ENCODE measurements around the gene EML5.
A peak's percentile ranks its signal among the peaks of the same experiment; 100 is the strongest.
"Not testable (repeated sequence)": the region's sequence is repeated elsewhere in the genome, so short reads cannot be mapped to it uniquely, and the experiment has no call there.

The EML5 gene

DNA sequence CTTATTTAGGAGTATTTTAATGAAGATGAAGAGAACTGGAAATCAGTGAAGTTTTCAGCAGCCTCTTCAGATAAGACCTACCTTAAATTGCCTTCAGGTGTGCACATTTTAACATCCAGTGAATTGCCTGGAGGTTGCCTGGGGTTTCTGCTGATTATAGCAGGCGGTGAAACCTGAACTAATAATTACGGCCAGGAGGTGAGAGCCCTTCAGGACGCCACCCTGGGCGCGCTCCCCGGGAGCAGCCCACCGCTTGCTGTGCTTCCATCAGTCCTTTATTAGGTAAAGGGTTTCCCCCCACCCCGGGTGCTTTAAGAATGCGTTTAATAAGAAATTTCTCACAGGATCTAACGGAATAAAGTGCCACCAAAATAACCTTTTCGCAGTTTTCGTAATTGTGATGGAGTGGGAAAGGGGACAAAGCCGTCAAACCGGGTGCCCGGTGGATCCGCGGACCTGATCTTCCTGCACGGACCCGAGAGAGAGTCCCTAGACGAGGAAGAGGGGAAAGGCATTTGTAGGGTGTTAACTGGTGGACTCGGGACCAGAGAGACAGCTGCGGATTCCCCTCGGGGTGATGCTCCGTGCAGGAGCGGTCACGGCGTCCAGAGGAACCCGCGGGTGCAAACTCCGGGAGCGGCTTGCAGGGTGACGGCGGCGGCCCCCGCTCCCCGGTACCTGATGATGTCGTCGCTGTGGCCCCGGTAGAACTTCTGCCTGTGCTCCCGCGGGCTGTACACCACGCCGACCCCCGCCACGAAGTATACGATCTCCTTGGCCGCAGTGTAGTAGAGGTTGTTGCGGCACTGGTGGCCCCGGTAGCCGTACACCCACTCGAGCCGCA, 902 bp downstream of the EML5 start:
- no peaks in the 10 kb centered on the region for H3K36me3 Mint-ChIP-seq (ENCODE audit: insufficient read depth)
- peaks cover 4 to 14% of the 10 kb centered on the region in 2 donors for H3K4me1 Mint-ChIP-seq (ENCODE audit: low read depth in 2 of 2)
- H3K27ac Mint-ChIP-seq, result peak overlapping the region in 1 of 2 donors; percentile 84
- H3K4me3 Mint-ChIP-seq, result peak overlapping the region; percentile 80 to 86
- ATAC-seq (replicated peaks) (no peak), DNase-seq (no peak)
- H3K27me3 Mint-ChIP-seq, result no peaks in the 10 kb centered on the region
- no peaks in the 10 kb centered on the region for H3K9me3 Mint-ChIP-seq

DNA sequence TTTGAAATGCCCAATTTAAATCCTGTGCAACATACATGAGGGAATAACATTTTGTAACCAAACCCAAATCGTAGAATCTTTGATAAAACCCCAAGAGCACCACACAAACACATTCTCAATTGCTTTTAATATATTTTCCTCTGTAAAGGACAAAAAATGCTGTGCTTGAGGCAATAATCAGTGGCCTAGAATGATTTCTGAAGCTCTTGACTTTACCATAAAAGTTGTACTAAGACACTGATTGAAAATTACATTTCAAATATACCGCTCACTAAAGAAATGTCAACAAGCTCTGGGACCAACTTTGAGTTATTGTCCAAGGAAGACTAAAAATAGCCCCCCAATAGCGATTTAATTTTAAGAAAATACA, 1.5 kb downstream of the EML5 start:
- Mint-ChIP-seq H3K4me3 (peak overlapping the region; percentile 80 to 86), H3K27ac (peak overlapping the region in 1 of 2 donors; percentile 84), H3K4me1 (ENCODE audit: low read depth in 2 of 2) (peaks cover 4 to 14% of the 10 kb centered on the region in 2 donors), H3K9me3 (no peaks in the 10 kb centered on the region), H3K27me3 (no peaks in the 10 kb centered on the region), H3K36me3 (ENCODE audit: insufficient read depth) (no peaks in the 10 kb centered on the region)
- no peak for DNase-seq
- ATAC-seq (replicated peaks), result no peak

DNA sequence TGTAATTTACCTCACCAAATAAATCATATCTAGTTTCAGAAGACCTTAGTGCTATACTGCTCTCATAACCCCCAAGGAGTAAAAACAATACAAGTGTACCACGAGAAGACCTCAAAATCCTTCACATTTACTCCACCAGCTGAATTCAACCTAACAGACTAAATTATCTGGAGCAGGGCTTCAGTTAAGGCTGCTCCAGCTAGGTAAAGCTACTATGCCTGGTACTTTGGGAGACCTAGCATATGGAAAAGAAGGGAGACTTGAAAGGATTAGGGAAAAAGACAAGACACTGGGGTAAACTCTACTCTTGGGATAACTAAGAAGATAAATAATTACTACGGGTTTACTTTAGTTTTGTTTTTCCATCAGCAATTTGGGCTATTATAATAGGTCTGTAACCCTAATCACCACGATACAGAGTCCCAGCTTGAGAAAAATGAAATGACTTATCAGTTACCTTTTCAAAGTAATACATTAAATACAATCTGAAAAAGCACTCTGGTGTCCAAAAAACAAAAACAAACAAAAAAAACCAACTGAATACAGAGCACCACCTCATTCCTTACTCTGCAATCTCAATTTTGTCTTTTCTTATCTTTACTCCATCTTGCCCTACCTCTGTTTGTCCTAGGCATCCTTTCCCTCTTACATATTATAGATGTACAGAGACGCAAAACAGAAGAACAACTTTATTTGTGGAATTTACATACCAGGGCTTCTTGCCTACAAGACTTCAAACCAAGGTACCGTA, 2.1 kb downstream of the EML5 start:
- no peaks in the 10 kb centered on the region for H3K36me3 Mint-ChIP-seq (ENCODE audit: insufficient read depth)
- peak overlapping the region in 1 of 2 donors; percentile 84 for H3K27ac Mint-ChIP-seq
- peaks cover 0 to 5% of the 10 kb centered on the region in 2 donors for H3K27me3 Mint-ChIP-seq

DNA sequence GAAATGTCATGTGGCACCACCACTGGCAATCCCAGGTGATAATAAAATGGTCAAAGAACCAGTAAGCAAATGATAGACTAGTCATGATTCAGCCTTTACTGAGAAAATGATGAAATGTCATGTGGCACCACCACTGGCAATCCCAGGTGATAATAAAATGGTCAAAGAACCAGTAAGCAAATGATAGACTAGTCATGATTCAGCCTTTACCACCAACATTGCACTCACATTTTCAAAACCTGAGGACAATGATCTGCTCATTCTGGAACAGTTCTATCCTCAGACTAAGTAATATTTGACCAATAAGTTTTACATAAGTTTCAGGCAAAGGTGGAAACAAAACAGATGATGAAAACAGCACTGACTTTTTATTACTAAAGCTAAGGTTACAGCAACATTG, 3.2 kb downstream of the EML5 start:
- ATAC-seq (replicated peaks); H3K27ac Mint-ChIP-seq; H3K4me3 Mint-ChIP-seq; H3K9me3 Mint-ChIP-seq; H3K36me3 Mint-ChIP-seq (ENCODE audit: insufficient read depth); DNase-seq: not testable (repeated sequence)
- peaks cover 4 to 17% of the 10 kb centered on the region in 2 donors for H3K4me1 Mint-ChIP-seq (ENCODE audit: low read depth in 2 of 2)
- peaks cover 0 to 13% of the 10 kb centered on the region in 2 donors for H3K27me3 Mint-ChIP-seq

More for the DNA sequence above, 2.1 kb downstream of the EML5 start:
- Mint-ChIP-seq H3K4me1 (ENCODE audit: low read depth in 2 of 2) (peaks cover 4 to 14% of the 10 kb centered on the region in 2 donors), H3K9me3 (no peaks in the 10 kb centered on the region), H3K4me3 (peak overlapping the region; percentile 80 to 86)
- no peak for DNase-seq
- ATAC-seq (replicated peaks), result no peak

DNA sequence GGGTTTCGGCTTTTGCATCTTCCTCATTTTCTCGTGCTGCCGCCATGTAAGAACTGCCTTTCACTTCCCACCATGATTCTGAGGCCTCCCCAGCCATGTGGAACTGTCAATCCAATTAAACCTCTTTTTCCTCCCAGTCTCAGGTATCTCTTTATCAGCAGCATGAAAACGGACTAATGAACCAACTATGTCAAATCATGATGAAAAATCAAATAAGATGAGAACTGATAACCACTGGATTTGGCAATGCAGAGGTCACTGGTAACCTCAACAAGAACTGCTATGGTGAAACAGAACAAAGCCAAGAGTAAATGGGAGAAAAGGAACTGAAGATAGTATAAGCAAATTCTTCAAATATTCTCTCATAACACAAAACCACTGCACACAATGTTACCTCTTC, 6.0 kb downstream of the EML5 start:
- H3K36me3 Mint-ChIP-seq (ENCODE audit: insufficient read depth), result peaks cover 2% of the 10 kb centered on the region
- H3K4me3 Mint-ChIP-seq, result no peak overlapping the region
- no peak overlapping the region for H3K27ac Mint-ChIP-seq
- no peak for ATAC-seq (replicated peaks)
- peaks cover 0 to 19% of the 10 kb centered on the region in 2 donors for H3K27me3 Mint-ChIP-seq
- H3K9me3 Mint-ChIP-seq, result peaks cover 2 to 10% of the 10 kb centered on the region in 2 donors
- DNase-seq, result no peak
- H3K4me1 Mint-ChIP-seq (ENCODE audit: low read depth in 2 of 2), result peaks cover 4 to 13% of the 10 kb centered on the region in 2 donors

DNA sequence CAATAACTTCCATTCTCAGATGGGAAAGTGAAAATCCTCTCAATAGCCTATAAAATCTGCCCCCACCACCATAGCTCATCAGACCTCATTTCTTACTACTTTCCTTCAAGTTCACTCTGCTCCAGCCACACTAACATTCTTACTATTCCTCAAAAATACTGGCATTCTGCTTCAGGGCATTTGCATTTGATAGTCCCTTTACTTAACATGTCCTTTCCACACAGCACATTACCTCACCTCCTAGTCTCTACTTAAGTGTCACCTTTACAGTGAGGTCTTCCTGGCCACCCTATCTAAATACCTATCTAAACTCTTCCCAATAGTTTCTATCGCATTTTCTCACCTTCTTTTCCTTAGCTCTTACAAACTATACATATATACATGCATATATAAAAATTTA, 6.8 kb downstream of the EML5 start:
- no peak overlapping the region for H3K4me3 Mint-ChIP-seq
- H3K4me1 Mint-ChIP-seq (ENCODE audit: low read depth in 2 of 2), result peaks cover 4 to 5% of the 10 kb centered on the region in 2 donors
- H3K9me3 Mint-ChIP-seq, result peaks cover 2 to 10% of the 10 kb centered on the region in 2 donors
- H3K36me3 Mint-ChIP-seq (ENCODE audit: insufficient read depth), result peaks cover 2% of the 10 kb centered on the region
- ATAC-seq (replicated peaks) (no peak), DNase-seq (no peak)
- H3K27ac Mint-ChIP-seq, result no peak overlapping the region
- peaks cover 0 to 19% of the 10 kb centered on the region in 2 donors for H3K27me3 Mint-ChIP-seq

DNA sequence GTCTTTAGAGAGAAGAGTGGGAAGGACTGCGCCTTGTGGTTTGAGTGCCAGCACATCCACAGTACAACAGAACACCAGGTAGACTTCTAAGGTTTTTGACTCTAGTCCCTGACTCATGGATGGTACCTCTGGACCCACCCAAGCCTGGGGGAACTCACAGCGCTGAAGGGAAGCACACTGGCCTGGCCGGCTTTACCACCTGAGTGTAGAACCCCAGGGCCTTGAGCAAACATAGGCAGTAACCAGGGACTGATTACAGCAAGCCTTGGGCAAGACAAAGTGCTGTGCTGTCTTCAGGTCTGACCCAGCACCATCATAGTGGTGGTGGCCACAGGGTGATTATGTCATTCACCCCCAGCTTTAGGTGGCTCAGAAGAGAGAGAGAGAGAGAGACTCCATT, 17.2 kb downstream of the EML5 start:
- ATAC-seq (replicated peaks) (no peak), DNase-seq (no peak)
- peaks cover 0 to 15% of the 10 kb centered on the region in 2 donors for H3K27me3 Mint-ChIP-seq
- H3K27ac Mint-ChIP-seq, result no peak overlapping the region
- H3K4me1 Mint-ChIP-seq (ENCODE audit: low read depth in 2 of 2), result peaks cover 0 to 1% of the 10 kb centered on the region in 2 donors
- no peaks in the 10 kb centered on the region for H3K36me3 Mint-ChIP-seq (ENCODE audit: insufficient read depth)
- H3K4me3 Mint-ChIP-seq, result no peak overlapping the region
- no peaks in the 10 kb centered on the region for H3K9me3 Mint-ChIP-seq

DNA sequence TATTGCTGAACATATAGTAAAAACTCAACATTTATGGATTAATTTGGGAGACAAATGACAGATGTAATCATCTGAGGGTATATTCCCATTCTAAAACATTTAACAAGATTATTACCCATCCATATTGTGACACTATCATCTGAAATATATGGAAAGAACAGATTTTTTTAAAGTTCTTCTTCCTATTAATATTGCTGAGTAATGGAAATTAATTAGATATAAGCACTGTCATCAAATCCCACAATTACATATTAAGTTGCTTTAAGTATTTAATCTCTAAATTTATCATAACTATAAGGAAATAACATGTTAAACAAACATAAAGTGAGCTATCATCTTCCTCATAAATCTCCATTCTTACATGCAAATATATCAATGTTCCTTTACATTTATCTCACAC, 22.0 kb downstream of the EML5 start:
- Mint-ChIP-seq H3K27me3 (peaks cover 0 to 9% of the 10 kb centered on the region in 2 donors), H3K9me3 (peaks cover 0 to 2% of the 10 kb centered on the region in 2 donors), H3K36me3 (ENCODE audit: insufficient read depth) (no peaks in the 10 kb centered on the region), H3K4me1 (ENCODE audit: low read depth in 2 of 2) (no peaks in the 10 kb centered on the region), H3K4me3 (no peak overlapping the region), H3K27ac (no peak overlapping the region)
- ATAC-seq (replicated peaks), result no peak
- no peak for DNase-seq

DNA sequence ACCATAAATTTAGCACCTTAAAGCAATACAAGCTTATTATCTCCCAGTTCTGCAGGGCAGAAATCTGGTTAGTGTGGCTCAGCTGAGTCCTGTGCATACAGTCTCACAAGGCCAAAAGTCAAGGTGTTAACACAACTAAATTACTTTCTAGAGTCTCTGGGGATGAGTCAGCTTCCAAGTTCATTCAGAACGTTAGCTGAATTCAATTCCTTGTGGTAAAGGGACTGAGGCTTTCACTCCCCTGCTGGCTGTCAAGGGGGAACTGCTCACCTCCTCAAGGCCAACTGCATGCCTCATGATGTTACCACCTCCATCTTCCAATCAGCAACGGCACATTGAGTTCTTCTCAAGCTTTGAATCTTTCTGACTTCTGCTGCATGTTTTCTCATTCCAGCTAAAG, 27.6 kb downstream of the EML5 start:
- no peaks in the 10 kb centered on the region for H3K36me3 Mint-ChIP-seq (ENCODE audit: insufficient read depth)
- H3K4me1 Mint-ChIP-seq (ENCODE audit: low read depth in 2 of 2), result peaks cover 0 to 7% of the 10 kb centered on the region in 2 donors
- ATAC-seq (replicated peaks), result no peak
- peaks cover 0 to 9% of the 10 kb centered on the region in 2 donors for H3K27me3 Mint-ChIP-seq
- no peak overlapping the region for H3K4me3 Mint-ChIP-seq
- peaks cover 0 to 4% of the 10 kb centered on the region in 2 donors for H3K9me3 Mint-ChIP-seq
- DNase-seq, result no peak
- H3K27ac Mint-ChIP-seq, result no peak overlapping the region

DNA sequence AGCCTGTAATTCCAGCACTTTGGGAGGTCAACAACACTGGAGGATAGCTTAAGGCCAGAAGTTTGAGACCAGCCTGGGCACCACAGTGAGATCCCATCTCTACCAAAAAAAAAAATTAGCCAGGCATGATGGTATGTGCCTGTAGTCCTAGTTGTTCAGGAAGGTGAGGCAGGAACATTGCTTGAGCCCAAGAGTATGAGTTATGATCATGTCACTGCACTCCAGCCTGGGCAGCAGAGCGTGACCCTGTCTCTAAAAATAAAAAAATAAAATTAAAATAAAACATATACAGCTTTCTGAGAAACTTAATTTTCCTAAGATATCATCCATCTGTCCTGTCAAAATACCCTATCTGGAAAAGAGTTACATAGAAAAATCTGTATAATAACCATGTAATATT, 38.9 kb downstream of the EML5 start:
- H3K27me3 Mint-ChIP-seq, result no peaks in the 10 kb centered on the region
- no peaks in the 10 kb centered on the region for H3K36me3 Mint-ChIP-seq (ENCODE audit: insufficient read depth)
- no peak for DNase-seq
- H3K4me1 Mint-ChIP-seq (ENCODE audit: low read depth in 2 of 2), result peaks cover 0 to 2% of the 10 kb centered on the region in 2 donors
- no peak overlapping the region for H3K4me3 Mint-ChIP-seq
- H3K9me3 Mint-ChIP-seq, result no peaks in the 10 kb centered on the region
- no peak for ATAC-seq (replicated peaks)
- no peak overlapping the region for H3K27ac Mint-ChIP-seq

DNA sequence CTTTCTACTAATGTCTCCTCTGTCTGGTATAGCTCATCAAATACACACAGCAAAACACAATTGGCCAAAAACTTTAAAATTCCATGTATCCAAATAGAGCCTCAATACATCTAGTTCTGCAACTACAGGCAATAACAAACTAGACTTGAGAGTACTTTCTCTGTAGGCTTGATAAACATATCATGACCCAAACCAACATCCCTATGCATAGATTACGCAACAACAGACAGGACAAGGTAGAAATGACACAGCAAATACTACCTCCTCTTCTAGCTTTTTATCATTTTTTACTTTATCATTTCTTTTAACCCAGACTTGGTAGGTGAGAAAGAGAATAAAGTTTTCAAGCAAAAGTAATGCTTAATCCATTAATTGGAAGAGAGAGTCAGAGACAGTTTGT, 41.8 kb downstream of the EML5 start:
- H3K9me3 Mint-ChIP-seq, result no peaks in the 10 kb centered on the region
- no peak for ATAC-seq (replicated peaks)
- no peaks in the 10 kb centered on the region for H3K36me3 Mint-ChIP-seq (ENCODE audit: insufficient read depth)

DNA sequence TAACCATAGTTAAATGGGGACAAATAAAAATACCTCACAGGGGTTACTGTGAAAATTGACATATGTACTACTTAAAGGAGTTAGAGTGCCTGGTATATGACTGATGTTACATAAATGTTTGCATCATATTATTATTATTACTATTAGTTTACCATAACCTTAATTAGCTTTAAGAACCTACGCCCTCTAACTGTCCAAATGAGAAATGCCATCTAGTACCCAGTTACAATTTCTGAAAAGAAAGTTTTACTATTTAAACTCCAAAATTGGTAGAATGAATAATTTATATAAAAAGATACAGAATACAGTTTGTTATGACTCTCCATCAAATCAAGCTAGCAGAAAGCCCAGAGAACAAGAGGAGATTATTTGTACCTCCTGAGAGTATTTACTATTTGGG, 42.3 kb downstream of the EML5 start:
- H3K4me3 Mint-ChIP-seq, result no peak overlapping the region
- no peaks in the 10 kb centered on the region for H3K9me3 Mint-ChIP-seq
- H3K4me1 Mint-ChIP-seq (ENCODE audit: low read depth in 2 of 2), result peaks cover 0 to 2% of the 10 kb centered on the region in 2 donors
- DNase-seq (no peak), ATAC-seq (replicated peaks) (no peak)
- no peaks in the 10 kb centered on the region for H3K27me3 Mint-ChIP-seq
- no peak overlapping the region for H3K27ac Mint-ChIP-seq
- no peaks in the 10 kb centered on the region for H3K36me3 Mint-ChIP-seq (ENCODE audit: insufficient read depth)

More for the DNA sequence above, 41.8 kb downstream of the EML5 start:
- no peak overlapping the region for H3K27ac Mint-ChIP-seq
- no peak for DNase-seq
- peaks cover 0 to 2% of the 10 kb centered on the region in 2 donors for H3K4me1 Mint-ChIP-seq (ENCODE audit: low read depth in 2 of 2)
- no peaks in the 10 kb centered on the region for H3K27me3 Mint-ChIP-seq
- no peak overlapping the region for H3K4me3 Mint-ChIP-seq

DNA sequence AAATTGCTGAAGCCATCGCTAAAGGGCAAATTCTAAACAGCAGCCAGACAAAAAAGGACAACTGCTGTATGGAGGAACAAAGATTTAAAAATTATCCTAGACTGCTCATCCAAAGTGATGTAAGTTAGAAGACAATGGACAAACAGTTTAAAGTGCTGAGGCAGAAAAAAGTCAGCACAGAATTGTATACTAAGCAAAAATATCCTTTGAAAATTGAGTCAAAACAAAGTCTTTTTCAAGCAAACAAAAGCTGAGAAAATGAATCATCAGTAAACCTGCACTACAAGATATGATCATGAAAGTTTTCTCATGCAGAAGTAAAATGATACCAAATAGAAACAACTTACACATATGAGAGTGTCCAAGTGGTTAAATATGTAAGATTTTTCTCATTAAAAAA, 43.6 kb downstream of the EML5 start:
- Mint-ChIP-seq H3K4me1 (ENCODE audit: low read depth in 2 of 2) (peaks cover 0 to 2% of the 10 kb centered on the region in 2 donors), H3K36me3 (ENCODE audit: insufficient read depth) (no peaks in the 10 kb centered on the region), H3K27me3 (no peaks in the 10 kb centered on the region), H3K9me3 (no peaks in the 10 kb centered on the region), H3K27ac (no peak overlapping the region), H3K4me3 (no peak overlapping the region)
- ATAC-seq (replicated peaks) (no peak), DNase-seq (no peak)

DNA sequence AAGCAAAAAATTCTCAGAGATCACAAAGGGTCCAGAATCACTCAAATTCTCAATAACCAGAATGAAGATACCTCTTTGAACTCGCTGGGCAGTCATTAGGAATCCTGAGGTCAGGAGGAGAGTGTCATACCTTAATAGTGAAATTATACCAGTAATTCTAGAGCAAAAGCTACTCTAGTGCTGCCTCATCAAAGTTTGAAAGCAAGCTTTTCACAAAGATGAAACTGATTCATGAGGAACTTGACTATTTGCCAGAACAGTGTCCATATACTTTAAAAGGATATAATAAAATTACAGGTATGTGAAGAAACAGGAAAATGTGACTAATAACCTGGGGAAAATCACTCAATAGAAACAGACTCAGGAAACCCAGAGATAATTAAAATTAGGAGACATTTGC, 44.5 kb downstream of the EML5 start:
- H3K4me1 Mint-ChIP-seq (ENCODE audit: low read depth in 2 of 2), result peaks cover 0 to 2% of the 10 kb centered on the region in 2 donors
- ATAC-seq (replicated peaks) (no peak), DNase-seq (no peak)
- H3K4me3 Mint-ChIP-seq, result no peak overlapping the region
- no peaks in the 10 kb centered on the region for H3K36me3 Mint-ChIP-seq (ENCODE audit: insufficient read depth)
- H3K27ac Mint-ChIP-seq, result no peak overlapping the region
- no peaks in the 10 kb centered on the region for H3K9me3 Mint-ChIP-seq
- no peaks in the 10 kb centered on the region for H3K27me3 Mint-ChIP-seq
